Brain microvascular endothelial cell (primary cell): ENCODE measurements around the gene ZNF503.
A peak's percentile ranks its signal among the peaks of the same experiment; 100 is the strongest.

Experiments used
- DNase-seq: peaks from one replicate; pipeline ENCODE4 v3.0.0-alpha.2; 2020
- H3K27ac ChIP-seq: fragments of 250-450 bp; sonication (Bioruptor Pico); 2 replicates; pipeline ENCODE4 v1.5.1; 2020; ENCODE audit warnings: mild to moderate bottlenecking, moderate library complexity
- H3K27me3 ChIP-seq: fragments of 250-450 bp; sonication (Bioruptor Pico); replicated peaks from 2 replicates; pipeline ENCODE4 v1.5.1; 2020; ENCODE audit warnings: mild to moderate bottlenecking
- H3K36me3 ChIP-seq: fragments of 250-450 bp; sonication (Bioruptor Pico); replicated peaks from 2 replicates; pipeline ENCODE4 v1.5.1; 2020; ENCODE audit warnings: mild to moderate bottlenecking
- H3K4me3 ChIP-seq: 2 replicates; pipeline ENCODE4 v1.5.1; 2011; ENCODE audit warnings: low read depth, mild to moderate bottlenecking, control low read depth, low read length, moderate library complexity
- in situ Hi-C: cut with HindIII; loops from 2 replicates; pipeline ENCODE4 v1.10.0; 2017; ENCODE audit warnings: low sequenced_read_pairs, low pct_ligation_motif_present
- TF ChIP-seq, protein P1 (sequence below): IDR thresholded peaks from 2 replicates; pipeline ENCODE4 v1.5.1; 2011; ENCODE audit warnings: low read depth, mild to moderate bottlenecking, moderate library complexity, low read length, control low read depth, inconsistent platforms; ENCODE audit errors: missing control alignments

The ZNF503 gene

DNA sequence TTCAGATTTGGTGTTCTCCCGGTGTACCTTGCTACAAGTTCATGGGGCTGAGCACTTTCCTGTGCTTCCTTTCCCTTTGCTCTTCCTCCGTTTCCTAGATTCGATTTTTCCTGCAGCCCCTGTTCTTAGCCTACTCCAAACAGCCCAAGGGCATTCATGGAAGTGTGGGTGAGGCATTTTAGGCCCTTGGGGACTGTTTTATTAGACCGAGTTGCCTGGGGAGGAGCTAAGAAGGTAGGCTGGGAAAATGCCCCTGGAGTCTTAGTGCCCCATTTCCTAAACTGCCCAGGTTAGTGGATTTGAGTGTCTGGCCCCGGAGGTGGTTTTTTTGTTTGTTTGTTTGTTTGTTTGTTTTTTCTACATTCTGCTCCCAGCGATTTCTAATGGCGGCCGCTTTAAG is 31.7 kb upstream of the ZNF503 start:
- TF ChIP-seq, protein P1, sequence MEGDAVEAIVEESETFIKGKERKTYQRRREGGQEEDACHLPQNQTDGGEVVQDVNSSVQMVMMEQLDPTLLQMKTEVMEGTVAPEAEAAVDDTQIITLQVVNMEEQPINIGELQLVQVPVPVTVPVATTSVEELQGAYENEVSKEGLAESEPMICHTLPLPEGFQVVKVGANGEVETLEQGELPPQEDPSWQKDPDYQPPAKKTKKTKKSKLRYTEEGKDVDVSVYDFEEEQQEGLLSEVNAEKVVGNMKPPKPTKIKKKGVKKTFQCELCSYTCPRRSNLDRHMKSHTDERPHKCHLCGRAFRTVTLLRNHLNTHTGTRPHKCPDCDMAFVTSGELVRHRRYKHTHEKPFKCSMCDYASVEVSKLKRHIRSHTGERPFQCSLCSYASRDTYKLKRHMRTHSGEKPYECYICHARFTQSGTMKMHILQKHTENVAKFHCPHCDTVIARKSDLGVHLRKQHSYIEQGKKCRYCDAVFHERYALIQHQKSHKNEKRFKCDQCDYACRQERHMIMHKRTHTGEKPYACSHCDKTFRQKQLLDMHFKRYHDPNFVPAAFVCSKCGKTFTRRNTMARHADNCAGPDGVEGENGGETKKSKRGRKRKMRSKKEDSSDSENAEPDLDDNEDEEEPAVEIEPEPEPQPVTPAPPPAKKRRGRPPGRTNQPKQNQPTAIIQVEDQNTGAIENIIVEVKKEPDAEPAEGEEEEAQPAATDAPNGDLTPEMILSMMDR = no peak
- Histone ChIP-seq H3K27ac (no peak overlapping the region), H3K4me3 (no peak overlapping the region), H3K36me3 (no peaks in the 10 kb centered on the region), H3K27me3 (peaks cover 22% of the 10 kb centered on the region)
- in situ Hi-C loops = no loop called here
- no peak for DNase-seq

DNA sequence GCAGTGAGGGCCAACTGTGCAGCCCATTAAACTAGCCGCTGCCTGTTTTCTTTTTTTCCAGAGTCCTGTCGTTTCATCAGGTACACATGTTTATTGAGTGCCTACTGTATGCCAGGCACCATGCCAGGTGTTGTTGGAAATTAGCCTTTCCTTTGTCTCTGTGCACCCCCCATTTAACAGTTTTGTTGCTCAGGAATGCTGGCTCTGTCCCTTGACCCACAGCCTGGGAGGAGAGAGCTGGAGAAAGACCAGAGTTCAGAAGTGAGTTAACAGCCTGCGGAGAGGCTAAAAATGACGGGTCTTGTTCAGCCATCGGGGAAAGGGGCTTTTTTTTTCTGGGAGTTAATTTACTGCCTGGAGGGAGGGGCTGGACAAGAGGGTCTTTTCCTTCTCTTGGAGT is 31.2 kb upstream of the ZNF503 start:
- Histone ChIP-seq H3K27ac (no peak overlapping the region), H3K36me3 (no peaks in the 10 kb centered on the region), H3K4me3 (no peak overlapping the region), H3K27me3 (peaks cover 22% of the 10 kb centered on the region)
- TF ChIP-seq, protein P1 = no peak
- in situ Hi-C loops = no loop called here
- no peak for DNase-seq

DNA sequence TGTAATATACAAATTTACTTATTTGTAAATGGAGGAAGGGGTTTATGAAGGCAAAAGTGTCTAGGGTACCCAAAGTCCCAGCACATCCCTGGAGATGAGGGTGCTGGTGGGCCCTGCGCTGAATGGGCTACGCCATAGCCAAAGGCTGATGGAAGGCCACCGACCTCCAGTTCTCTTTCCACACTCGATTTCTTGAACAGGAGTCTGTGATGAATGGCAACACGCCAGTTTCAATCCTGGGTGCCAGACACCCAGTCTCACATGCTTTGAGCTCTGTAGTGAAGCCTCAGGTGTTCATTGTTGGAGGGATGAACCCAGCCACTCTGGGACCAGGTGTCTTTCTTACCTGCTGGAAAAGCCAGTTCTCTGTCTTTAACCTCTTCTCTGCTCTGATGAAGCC is 30.6 kb upstream of the ZNF503 start:
- in situ Hi-C loops = no loop called here
- Histone ChIP-seq H3K27ac (no peak overlapping the region), H3K27me3 (peaks cover 22% of the 10 kb centered on the region), H3K4me3 (no peak overlapping the region), H3K36me3 (no peaks in the 10 kb centered on the region)
- TF ChIP-seq, protein P1 = no peak
- DNase-seq = no peak

DNA sequence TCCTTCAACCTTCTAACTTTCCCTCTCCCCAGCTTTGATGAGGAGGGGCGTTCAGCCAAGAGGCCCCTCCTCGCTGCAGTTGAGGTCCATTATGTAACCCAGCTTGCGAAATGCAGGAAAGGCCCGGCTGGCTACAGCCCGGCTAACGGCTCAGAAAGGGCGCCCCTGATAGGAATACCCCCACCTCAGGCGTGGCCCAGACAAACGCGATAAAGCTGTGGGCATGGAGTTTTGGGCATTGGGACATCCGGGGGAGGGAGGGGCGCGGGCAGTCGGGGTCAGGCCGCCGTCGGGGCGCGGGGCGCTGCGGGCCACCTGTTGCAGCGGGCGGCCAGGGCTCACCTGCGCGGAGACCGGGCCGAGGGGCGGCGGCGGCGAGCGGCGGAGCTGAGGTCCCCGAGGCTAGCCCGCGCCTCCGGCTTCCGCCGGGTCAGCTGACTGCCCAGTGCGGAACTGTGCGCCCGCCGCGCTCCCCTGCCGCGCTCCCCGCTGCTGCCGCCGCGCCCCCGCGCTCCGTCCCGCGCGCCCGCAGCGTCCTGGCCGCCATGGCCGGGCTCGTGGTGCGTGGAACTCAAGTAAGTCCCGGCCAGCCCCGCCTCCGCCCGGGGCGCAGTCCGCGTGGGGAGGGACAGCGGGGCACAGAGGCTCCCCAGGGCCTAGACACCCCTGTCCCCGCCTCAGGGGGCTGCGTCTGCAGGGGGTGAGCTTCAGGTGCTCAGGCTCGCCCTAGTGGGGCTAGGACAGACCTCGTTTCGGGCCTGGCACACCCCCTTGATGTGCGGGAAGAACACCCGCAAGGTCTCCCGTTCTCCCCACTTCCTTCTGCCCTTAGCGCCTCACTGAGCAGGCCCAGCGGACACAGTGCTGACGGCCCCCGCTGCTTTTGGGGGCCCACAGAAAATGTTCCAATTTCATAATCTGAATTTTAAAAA is 29.9 kb upstream of the ZNF503 start, which contains the start of gene LRMDA:
LRMDA (plus strand) TSS at position 445 of the 932 bp plus-strand sequence.
- Histone ChIP-seq H3K36me3 (no peaks in the 10 kb centered on the region), H3K27me3 (peaks cover 22% of the 10 kb centered on the region), H3K27ac (no peak within 1 kb of the TSS), H3K4me3 (peak within 1 kb of the TSS; percentile 56)
- DNase-seq = no peak
- in situ Hi-C loops = no loop called here
- TF ChIP-seq, protein P1 = no peak

DNA sequence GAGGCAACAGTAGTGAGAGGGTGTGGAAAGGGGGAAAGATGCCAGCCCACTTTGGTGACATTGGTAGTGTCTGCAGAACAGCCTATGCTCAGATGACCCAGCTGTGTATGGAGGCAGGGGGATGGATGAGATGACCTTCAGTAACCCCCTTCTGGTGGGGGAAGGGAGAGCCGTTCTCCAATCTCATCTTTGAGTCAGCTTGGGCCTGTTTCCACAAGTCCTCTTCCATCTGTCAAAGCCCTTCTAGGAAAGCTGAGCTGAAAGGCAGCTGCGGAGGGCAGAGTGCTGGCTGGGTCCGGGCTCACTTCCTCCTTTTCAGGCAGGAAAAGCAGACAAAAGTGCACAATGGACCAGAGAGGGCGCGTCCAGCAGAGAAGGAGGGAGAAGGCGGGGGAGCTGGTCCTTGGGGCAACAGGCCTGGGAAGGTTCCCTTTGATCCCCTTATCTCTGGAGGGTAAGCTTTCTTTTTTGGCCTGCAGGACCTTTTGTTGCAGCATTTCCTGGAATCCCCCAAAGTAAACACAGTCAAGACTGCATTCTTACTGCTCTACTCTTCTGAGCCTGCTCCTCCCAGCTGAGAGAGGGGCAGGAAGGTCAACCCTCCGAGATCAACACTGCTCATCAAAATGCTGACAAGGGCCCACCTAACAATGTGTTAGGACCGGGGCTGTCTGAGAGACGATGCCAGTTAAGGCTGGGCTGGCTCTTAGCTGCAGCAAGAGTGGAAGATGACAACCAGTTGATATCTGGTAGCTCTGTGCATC is 28.6 kb upstream of the ZNF503 start:
- Histone ChIP-seq H3K27ac (no peak overlapping the region), H3K4me3 (no peak overlapping the region), H3K27me3 (peaks cover 22% of the 10 kb centered on the region), H3K36me3 (no peaks in the 10 kb centered on the region)
- TF ChIP-seq, protein P1 = no peak
- in situ Hi-C loops = no loop called here
- DNase-seq = no peak
